ENCODE measurements around the gene CIAO3.

- TF ChIP-seq POLR2A (IDR thresholded peaks at IDR 0.05; ENCODE audit: low read depth, low read length) (no peak), POLR2AphosphoS5 (IDR thresholded peaks at IDR 0.05; ENCODE audit: low read depth, low read length) (peak; percentile 60; the same call in 1 of the 2 replicates), TAF1 (IDR thresholded peaks at IDR 0.05; ENCODE audit: borderline replicate concordance, low read depth, low read length) (no peak)
Measured at GRCh38 chr16:681746-682427, 58.9 kb downstream of the CIAO3 start.
